MM.1S (cell line): ENCODE data around the gene SLC12A3.

Experiments
- CTCF ChIP-seq: fragments of 300-600 bp; sonication (generic); IDR thresholded peaks from 2 replicates; pipeline ENCODE4 v1.5.1; 2016; ENCODE audit warnings: antibody characterized with exemption, low read length, mixed read lengths
- EZH2 ChIP-seq: fragments of 300-600 bp; sonication (generic); optimal IDR thresholded peaks from 2 replicates; pipeline ENCODE3; 2017; ENCODE audit warnings: low read depth, mild to moderate bottlenecking, antibody characterized with exemption, low read length, mixed read lengths
- EZH2phosphoT487 ChIP-seq: fragments of 300-600 bp; sonication (generic); IDR thresholded peaks from 2 replicates; pipeline ENCODE4 v1.6.1; 2018; ENCODE audit warnings: antibody characterized with exemption, low read length

GRCh38 chr16:56891685-56892084 is 26.7 kb downstream of the SLC12A3 start:
- TF ChIP-seq CTCF (no peak), EZH2phosphoT487 (no peak), EZH2 (no peak)
